ENCODE measurements around the gene M6PR.

- TF ChIP-seq CTCF (IDR thresholded peaks at IDR 0.05) (no peak), POLR2A (IDR thresholded peaks at IDR 0.05) (no peak)
Observed at GRCh38 chr12:8951744-8952143, 2.3 kb upstream of the M6PR start.

All from Peyer's patch (tissue), 4 donors.